H9 (cell line): Measurements from ENCODE around the gene SLC44A1. TPM values are rescaled to one million over a fixed set of nuclear protein-coding genes. Genes with fewer than 3 reads are reported as not detected.

Experiments used
- DNase-seq: peaks from one replicate; pipeline ENCODE4 v3.0.0-alpha.2; 2017
- H2AFZ ChIP-seq: one replicate; pipeline ENCODE4 v1.6.1; 2013; ENCODE audit warnings: mild to moderate bottlenecking, low read length, control low read depth, moderate library complexity
- H2AK5ac ChIP-seq: 2 replicates; pipeline ENCODE4 v1.6.1; 2013; ENCODE audit warnings: low read length, control low read depth, mixed read lengths; ENCODE audit not compliant: insufficient read length
- H2BK120ac ChIP-seq: one replicate; pipeline ENCODE4 v1.6.1; 2013; ENCODE audit warnings: low read depth, mild to moderate bottlenecking, low read length, control low read depth, inconsistent platforms; ENCODE audit not compliant: poor library complexity, severe bottlenecking
- H2BK12ac ChIP-seq: 2 replicates; pipeline ENCODE4 v1.6.1; 2013; ENCODE audit warnings: low read length, control low read depth, mixed read lengths, low read depth; ENCODE audit not compliant: insufficient read length
- H2BK15ac ChIP-seq: 2 replicates; pipeline ENCODE4 v1.6.1; 2013; ENCODE audit warnings: low read depth, low read length, control low read depth
- H2BK20ac ChIP-seq: one replicate; pipeline ENCODE4 v1.6.1; 2013; ENCODE audit warnings: low read depth, mild to moderate bottlenecking, low read length, control low read depth, inconsistent platforms; ENCODE audit not compliant: poor library complexity, severe bottlenecking
- H2BK5ac ChIP-seq: 2 replicates; pipeline ENCODE4 v1.6.1; 2013; ENCODE audit warnings: low read length, control low read depth, mixed read lengths; ENCODE audit not compliant: insufficient read length
- H3K14ac ChIP-seq: 2 replicates; pipeline ENCODE4 v1.6.1; 2013; ENCODE audit warnings: low read length, control low read depth; ENCODE audit not compliant: insufficient read depth
- H3K18ac ChIP-seq: 2 replicates; pipeline ENCODE4 v1.6.1; 2013; ENCODE audit warnings: low read depth, mild to moderate bottlenecking, mixed read lengths, low read length, control low read depth; ENCODE audit not compliant: insufficient read length
- H3K23ac ChIP-seq: 2 replicates; pipeline ENCODE4 v1.6.1; 2013; ENCODE audit warnings: low read length, control low read depth, mixed read lengths, low read depth; ENCODE audit not compliant: insufficient read length
- H3K23me2 ChIP-seq: 2 replicates; pipeline ENCODE4 v1.6.1; 2013; ENCODE audit warnings: low read depth, mild to moderate bottlenecking, mixed read lengths, low read length, control low read depth; ENCODE audit not compliant: insufficient read length, poor library complexity, severe bottlenecking
- H3K27ac ChIP-seq: 2 replicates; pipeline ENCODE4 v1.5.1; 2013; ENCODE audit warnings: low read length, control low read depth, mixed read lengths, low read depth; ENCODE audit not compliant: insufficient read length
- H3K27me3 ChIP-seq: 2 replicates; pipeline ENCODE4 v1.6.1; 2013; ENCODE audit warnings: low read length, control low read depth, inconsistent platforms; ENCODE audit not compliant: insufficient read depth
- H3K4ac ChIP-seq: 2 replicates; pipeline ENCODE4 v1.6.1; 2013; ENCODE audit warnings: low read depth, mild to moderate bottlenecking, control low read depth, inconsistent platforms, low read length, moderate library complexity
- H3K4me1 ChIP-seq: 2 replicates; pipeline ENCODE4 v1.6.1; 2013; ENCODE audit warnings: low read length, control low read depth, inconsistent platforms; ENCODE audit not compliant: insufficient read depth
- H3K4me2 ChIP-seq: 2 replicates; pipeline ENCODE4 v1.6.1; 2013; ENCODE audit warnings: low read length, control low read depth, mixed read lengths; ENCODE audit not compliant: insufficient read length, insufficient read depth
- H3K56ac ChIP-seq: 2 replicates; pipeline ENCODE4 v1.6.1; 2013; ENCODE audit warnings: low read depth, mild to moderate bottlenecking, mixed read lengths, low read length, control low read depth; ENCODE audit not compliant: insufficient read length
- H3K79me1 ChIP-seq: 2 replicates; pipeline ENCODE4 v1.6.1; 2013; ENCODE audit warnings: low read depth, mild to moderate bottlenecking, moderate library complexity, low read length, control low read depth, inconsistent platforms; ENCODE audit not compliant: insufficient read depth, poor library complexity, severe bottlenecking
- H3K79me2 ChIP-seq: 2 replicates; pipeline ENCODE4 v1.6.1; 2013; ENCODE audit warnings: low read length, control low read depth, inconsistent platforms; ENCODE audit not compliant: insufficient read depth
- H3K9ac ChIP-seq: 2 replicates; pipeline ENCODE4 v1.6.1; 2013; ENCODE audit warnings: low read length, control low read depth, mixed read lengths; ENCODE audit not compliant: insufficient read length; ENCODE audit errors: extremely low read depth
- H3K9me3 ChIP-seq: one replicate; pipeline ENCODE4 v1.6.1; 2013; ENCODE audit warnings: low read depth, low read length, inconsistent platforms; ENCODE audit not compliant: control insufficient read depth
- H3T11ph ChIP-seq: one replicate; pipeline ENCODE4 v1.6.1; 2013; ENCODE audit warnings: mild to moderate bottlenecking, low read length, control low read depth, inconsistent platforms
- H4K20me1 ChIP-seq: one replicate; pipeline ENCODE4 v1.6.1; 2013; ENCODE audit not compliant: control insufficient read depth, insufficient read length, insufficient read depth
- H4K5ac ChIP-seq: 2 replicates; pipeline ENCODE4 v1.6.1; 2013; ENCODE audit warnings: low read depth, mild to moderate bottlenecking, mixed read lengths, low read length, control low read depth; ENCODE audit not compliant: insufficient read length
- H4K8ac ChIP-seq: replicated peaks from 2 replicates; pipeline ENCODE4 v1.6.1; 2013; ENCODE audit warnings: low read length, control low read depth, mixed read lengths, low read depth; ENCODE audit not compliant: insufficient read length
- H4K91ac ChIP-seq: 2 replicates; pipeline ENCODE4 v1.6.1; 2013; ENCODE audit warnings: low read depth, mild to moderate bottlenecking, moderate library complexity, mixed read lengths, low read length, control low read depth; ENCODE audit not compliant: insufficient read length
- H3K27ac Mint-ChIP-seq, 3 experiments: 2 replicates in 2 of 3; 3 replicates in 1 of 3; pipeline ENCODE4 v1.8.0; 2020 to 2021; ENCODE audit warnings: mixed read lengths in 3 of 3, mild to moderate bottlenecking in 1 of 3, moderate library complexity in 1 of 3
- H3K27me3 Mint-ChIP-seq: 2 replicates; pipeline ENCODE4 v1.8.0; 2021; ENCODE audit warnings: low read depth, mild to moderate bottlenecking, moderate library complexity, mixed read lengths
- H3K36me3 Mint-ChIP-seq, 3 experiments: 2 replicates in 2 of 3; 3 replicates in 1 of 3; pipeline ENCODE4 v1.8.0; 2020 to 2021; ENCODE audit warnings: low read depth in 3 of 3, mixed read lengths in 3 of 3; ENCODE audit not compliant: insufficient read depth in 1 of 3
- H3K4me1 Mint-ChIP-seq, 2 experiments: 2 replicates each; pipeline ENCODE4 v1.8.0; 2020; ENCODE audit warnings: mixed read lengths in 2 of 2
- H3K4me3 Mint-ChIP-seq, 2 experiments: 2 replicates in 1 of 2; 3 replicates in 1 of 2; pipeline ENCODE4 v1.8.0; 2020 to 2021; ENCODE audit warnings: mild to moderate bottlenecking in 2 of 2, mixed read lengths in 2 of 2, moderate library complexity in 1 of 2
- H3K9me3 Mint-ChIP-seq, 2 experiments: 2 replicates in 1 of 2; 3 replicates in 1 of 2; pipeline ENCODE4 v1.8.0; 2020; ENCODE audit warnings: mild to moderate bottlenecking in 2 of 2, mixed read lengths in 2 of 2, moderate library complexity in 1 of 2
- CTCF ChIP-seq: fragments of 200-600 bp; sonication (generic); conservative IDR thresholded peaks from 3 replicates; pipeline ENCODE4 v1.8.0; 2021; ENCODE audit warnings: antibody characterized with exemption, mild to moderate bottlenecking
- WGBS: extraction: QIAGEN DNeasy Blood & Tissue Kit; methylation state at CpG from one replicate; pipeline ENCODE4 v1.1.7; 2013; ENCODE audit warnings: missing lambda C conversion rate, low lambda C conversion rate, mixed read lengths; ENCODE audit not compliant: insufficient read length; ENCODE audit errors: extremely low coverage; 5-methylcytosine and 5-hydroxymethylcytosine counted together
- total RNA-seq: library from RNA; stranded (reverse); gene quantifications from 2 replicates; pipeline ENCODE4 v1.2.1, GENCODE V29; 2021

SLC44A1 gene
- total RNA-seq, 1 experiment from 2014 or later, result 60.7 TPM

GRCh38 chr9:105259274-105259673 is 14.8 kb downstream of the SLC44A1 start:
- Histone ChIP-seq H2AFZ (no peak overlapping the region), H3K79me1 (peaks cover 13% of the 10 kb centered on the region), H2BK15ac (no peak overlapping the region), H2BK120ac (no peak overlapping the region), H4K20me1 (no peaks in the 10 kb centered on the region), H3K4ac (no peak overlapping the region), H3K23ac (no peak overlapping the region), H3T11ph (no peak overlapping the region), H3K9me3 (no peaks in the 10 kb centered on the region), H3K27me3 (no peaks in the 10 kb centered on the region), H4K8ac (no peak overlapping the region), H3K56ac (no peak overlapping the region), H4K5ac (no peak overlapping the region), H3K4me1 (peaks cover 3% of the 10 kb centered on the region; the same call in 1 of the 2 replicates), H3K9ac (no peak overlapping the region), H3K4me2 (no peak overlapping the region), H2BK12ac (no peak overlapping the region), H3K79me2 (peaks cover 10% of the 10 kb centered on the region; the same call in 1 of the 2 replicates), H3K14ac (no peak overlapping the region), H3K27ac (no peak overlapping the region), H4K91ac (no peak overlapping the region), H3K23me2 (no peaks in the 10 kb centered on the region), H3K18ac (no peak overlapping the region), H2AK5ac (no peak overlapping the region), H2BK20ac (no peak overlapping the region), H2BK5ac (no peak overlapping the region)
- Mint-ChIP-seq H3K4me3 (no peak overlapping the region), H3K27me3 (no peaks in the 10 kb centered on the region), H3K27ac (peak overlapping the region in 1 of 3 experiments; percentile 82; a peak in 2 of 7 replicates), H3K36me3 (peaks cover 0 to 1% (median 0%) of the 10 kb centered on the region in 3 experiments; a peak in 5 of 7 replicates), H3K4me1 (peaks cover 36 to 37% of the 10 kb centered on the region in 2 experiments), H3K9me3 (no peaks in the 10 kb centered on the region; a peak in 1 of 5 replicates)
- no CpG with 5 or more reads among the region's 2 CpGs for WGBS
- no peak for TF ChIP-seq CTCF
- DNase-seq, result no peak
